GM19372 (cell line): ENCODE measurements around the gene NOD2.

Experiments
- ATAC-seq: cut with Tn5 transposase; IDR thresholded peaks from one replicate; pipeline ENCODE4 v1.9.1; 2021; ENCODE audit warnings: mild to moderate bottlenecking, low read depth, moderate library complexity; ENCODE audit not compliant: unreplicated experiment

The NOD2 gene

DNA sequence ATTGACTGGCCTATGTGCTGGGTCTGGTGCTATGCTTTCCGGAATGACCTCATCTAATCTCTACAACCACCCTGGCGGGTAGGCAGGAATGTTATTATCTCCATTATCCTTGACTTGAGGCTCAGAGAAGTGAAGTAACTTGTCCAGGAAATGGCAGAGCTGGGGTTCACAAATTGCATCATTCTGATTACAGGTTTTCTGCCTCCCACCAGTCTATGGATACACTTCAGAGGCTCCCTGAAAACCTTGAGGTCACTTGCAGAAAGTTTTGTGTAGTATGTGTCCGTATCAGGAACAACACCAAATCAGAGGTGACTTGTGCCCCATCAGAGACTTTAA, 19.1 kb downstream of the NOD2 start:
- no peak for ATAC-seq

GRCh38 chr16:50712956-50713355, 19.6 kb downstream of the NOD2 start:
- no peak for ATAC-seq

GRCh38 chr16:50717091-50717490, 23.7 kb downstream of the NOD2 start:
- no peak for ATAC-seq

DNA sequence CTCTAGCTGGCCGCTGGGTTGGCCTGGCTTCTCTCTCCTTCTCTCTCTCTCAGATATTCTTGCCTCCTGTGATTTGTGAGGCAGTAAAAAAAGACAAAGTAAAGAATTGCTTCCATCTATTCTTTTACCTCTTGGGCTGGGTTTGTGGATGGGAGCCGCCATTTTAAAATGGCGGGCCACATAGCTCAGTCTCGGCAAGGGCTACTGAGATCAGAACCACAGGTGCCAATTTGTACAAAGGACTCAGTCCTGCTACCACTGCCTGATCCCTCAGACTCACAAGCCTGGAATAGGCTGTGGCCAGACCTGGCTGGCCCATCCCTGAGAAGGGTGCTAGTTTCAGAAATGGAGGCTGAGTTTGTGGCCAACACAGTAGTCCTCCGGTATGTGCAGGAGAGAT, 24.1 kb downstream of the NOD2 start:
- ATAC-seq: no peak

DNA sequence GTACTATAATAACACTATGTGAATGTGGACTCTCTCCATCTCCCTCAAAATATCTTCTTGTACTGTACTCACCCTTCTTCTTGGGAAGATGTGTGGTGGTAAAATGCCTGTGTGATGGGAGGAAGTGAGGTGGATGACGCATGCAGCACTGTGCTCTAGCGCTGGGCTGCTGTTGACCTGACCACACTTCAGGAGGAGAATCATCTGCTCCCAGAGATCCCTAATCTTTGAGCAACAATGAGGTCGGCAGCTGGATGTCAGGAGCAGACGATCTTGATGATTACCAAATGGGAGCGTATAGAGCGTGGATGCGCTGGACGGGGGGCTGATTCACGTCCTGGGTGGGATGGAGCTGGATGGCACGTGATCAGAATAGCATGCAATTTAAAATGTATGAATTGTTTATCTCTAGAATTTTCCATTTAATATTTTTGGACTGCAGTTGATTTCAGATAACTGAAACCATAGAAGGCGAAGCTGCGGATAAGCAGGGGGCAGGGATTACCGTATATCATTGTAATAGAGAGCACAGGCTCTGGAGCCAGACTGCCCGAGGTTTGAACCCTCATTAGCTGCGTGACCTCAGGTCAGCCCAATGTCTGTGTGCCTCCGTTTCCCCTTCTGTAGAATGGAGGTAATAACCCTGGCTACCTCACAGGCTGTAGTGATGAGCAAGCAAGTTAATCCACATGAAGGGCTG, 24.8 kb downstream of the NOD2 start:
- no peak for ATAC-seq

- no peak for ATAC-seq
These were observed 25.5 kb downstream of the NOD2 start for GRCh38 chr16:50718761-50719400.

DNA sequence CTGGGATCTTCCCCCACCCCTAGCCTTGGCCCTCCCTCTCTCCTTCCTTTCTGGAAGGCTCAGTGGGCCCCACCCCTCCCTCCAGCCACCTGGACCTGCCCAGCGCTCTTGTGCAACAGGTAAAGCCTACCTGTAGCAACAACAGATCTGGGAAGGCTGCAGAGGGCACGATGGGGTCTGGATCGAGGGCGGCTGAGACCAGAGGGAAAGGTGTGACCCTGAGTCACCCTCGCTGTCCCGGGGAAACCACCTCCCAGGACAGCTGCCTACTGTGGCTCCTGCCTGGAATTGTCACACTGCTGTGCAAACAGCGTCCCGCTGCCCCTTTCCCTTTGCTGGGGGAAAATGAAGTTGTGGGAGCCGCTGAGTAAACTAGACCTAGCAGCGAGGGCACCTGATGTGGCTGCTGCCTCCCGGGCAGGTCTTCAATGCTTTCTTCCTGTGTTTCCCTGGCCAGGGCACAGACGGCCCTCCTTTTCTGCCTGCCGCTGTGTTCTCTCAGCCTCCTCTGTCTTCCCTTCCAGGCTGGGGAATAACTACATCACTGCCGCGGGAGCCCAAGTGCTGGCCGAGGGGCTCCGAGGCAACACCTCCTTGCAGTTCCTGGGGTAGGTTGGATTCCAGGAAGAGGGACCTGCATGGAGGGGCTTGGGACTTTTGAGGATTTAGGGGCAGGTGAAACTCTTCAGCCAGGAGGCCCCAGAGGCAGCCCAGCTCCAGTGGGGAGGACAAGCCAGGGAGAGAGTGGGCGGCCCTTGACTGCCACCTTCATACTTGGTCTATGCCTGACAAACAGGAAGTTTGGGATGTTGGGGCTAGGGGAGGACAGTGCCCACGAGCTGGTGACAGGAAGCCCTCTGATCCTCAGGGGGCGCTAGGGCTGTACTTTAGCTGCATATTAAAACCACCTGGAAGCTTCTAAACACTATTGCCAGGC, 26.3 kb downstream of the NOD2 start:
- ATAC-seq: no peak

- ATAC-seq: no peak
These were observed 28.4 kb downstream of the NOD2 start for GRCh38 chr16:50721549-50722404.

DNA sequence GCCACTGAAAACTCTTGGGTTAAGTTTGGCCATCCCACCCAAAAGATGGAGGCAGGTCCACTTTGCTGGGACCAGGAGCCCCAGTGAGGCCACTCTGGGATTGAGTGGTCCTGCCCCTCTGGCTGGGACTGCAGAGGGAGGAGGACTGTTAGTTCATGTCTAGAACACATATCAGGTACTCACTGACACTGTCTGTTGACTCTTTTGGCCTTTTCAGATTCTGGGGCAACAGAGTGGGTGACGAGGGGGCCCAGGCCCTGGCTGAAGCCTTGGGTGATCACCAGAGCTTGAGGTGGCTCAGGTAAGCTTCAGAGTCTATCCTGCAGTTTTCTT, 29.0 kb downstream of the NOD2 start:
- ATAC-seq: no peak

GRCh38 chr16:50722960-50723359, 29.6 kb downstream of the NOD2 start:
- ATAC-seq: no peak

DNA sequence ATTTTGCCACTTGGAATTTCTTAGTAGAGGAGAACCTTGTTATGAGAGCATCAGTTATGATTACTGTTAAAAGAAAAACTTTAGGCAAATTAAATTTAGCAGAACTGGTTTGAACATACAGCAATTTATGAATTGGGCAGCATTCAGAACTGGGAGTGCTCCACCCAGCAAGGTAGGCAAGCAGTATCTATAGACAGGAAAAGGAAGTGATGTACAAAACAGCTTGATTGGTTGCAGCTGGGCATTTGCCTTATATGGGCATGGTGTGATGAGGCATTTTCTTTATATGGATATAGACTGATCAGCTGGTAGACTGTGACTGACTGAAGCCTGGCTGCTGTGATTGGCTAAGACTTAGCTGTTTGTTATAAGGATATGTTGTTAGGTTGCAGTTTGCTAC, 30.9 kb downstream of the NOD2 start:
- no peak for ATAC-seq

- ATAC-seq: no peak
These were observed 38.0 kb downstream of the NOD2 start for GRCh38 chr16:50731130-50731988.

DNA sequence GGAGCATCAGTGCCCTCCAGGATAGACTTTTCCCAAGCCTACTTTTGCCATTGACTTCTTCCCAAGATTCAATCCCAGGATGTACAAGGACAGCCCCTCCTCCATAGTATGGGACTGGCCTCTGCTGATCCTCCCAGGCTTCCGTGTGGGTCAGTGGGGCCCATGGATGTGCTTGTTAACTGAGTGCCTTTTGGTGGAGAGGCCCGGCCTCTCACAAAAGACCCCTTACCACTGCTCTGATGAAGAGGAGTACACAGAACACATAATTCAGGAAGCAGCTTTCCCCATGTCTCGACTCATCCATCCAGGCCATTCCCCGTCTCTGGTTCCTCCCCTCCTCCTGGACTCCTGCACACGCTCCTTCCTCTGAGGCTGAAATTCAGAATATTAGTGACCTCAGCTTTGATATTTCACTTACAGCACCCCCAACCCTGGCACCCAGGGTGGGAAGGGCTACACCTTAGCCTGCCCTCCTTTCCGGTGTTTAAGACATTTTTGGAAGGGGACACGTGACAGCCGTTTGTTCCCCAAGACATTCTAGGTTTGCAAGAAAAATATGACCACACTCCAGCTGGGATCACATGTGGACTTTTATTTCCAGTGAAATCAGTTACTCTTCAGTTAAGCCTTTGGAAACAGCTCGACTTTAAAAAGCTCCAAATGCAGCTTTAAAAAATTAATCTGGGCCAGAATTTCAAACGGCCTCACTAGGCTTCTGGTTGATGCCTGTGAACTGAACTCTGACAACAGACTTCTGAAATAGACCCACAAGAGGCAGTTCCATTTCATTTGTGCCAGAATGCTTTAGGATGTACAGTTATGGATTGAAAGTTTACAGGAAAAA, 38.8 kb downstream of the NOD2 start:
- no peak for ATAC-seq

DNA sequence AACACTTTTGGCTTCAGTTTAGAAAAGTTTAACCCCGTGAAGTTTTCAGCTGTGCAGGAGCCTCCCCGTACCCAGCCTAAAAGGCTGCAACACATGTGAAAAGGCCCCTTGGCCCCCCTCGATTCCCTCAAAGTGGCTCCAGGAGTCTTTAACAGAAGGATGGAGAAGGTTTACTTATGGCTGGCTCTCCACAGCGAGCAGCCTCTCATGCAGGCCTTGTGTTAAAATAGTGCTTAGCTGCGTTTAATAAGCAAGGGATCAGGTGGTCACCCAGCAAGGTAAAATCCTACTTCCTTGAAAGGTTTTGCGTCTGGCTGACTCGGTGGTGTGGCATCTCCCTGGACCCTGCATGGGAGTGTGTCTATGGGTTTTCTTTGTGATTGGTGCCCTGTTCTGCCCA, 40.1 kb downstream of the NOD2 start:
- no peak for ATAC-seq

GRCh38 chr16:50735629-50736122, 42.3 kb downstream of the NOD2 start:
- ATAC-seq: peak; percentile 65

DNA sequence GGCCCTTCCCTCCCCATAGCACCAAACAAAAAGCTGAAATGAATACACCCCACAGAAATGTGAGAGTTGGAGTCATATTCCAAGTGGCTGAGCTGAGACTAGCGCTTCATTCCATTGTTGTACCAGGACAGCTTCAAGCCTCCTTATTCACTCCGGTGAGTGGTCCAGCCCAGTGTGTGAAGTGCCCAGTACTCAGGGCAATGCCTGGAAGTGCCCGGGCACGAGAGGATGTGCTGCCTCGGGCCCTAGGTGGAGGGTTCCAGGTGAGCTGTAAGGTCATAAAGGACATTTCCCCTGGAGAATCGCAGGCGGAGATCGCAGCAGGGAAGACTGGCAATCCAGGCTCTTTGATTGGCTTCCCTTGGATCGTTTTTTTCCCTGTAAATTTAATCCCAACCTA, 43.0 kb downstream of the NOD2 start:
- no peak for ATAC-seq

GRCh38 chr16:50737420-50737959, 44.1 kb downstream of the NOD2 start:
- no peak for ATAC-seq

- no peak for ATAC-seq
These were observed 45.6 kb downstream of the NOD2 start for GRCh38 chr16:50739031-50739430.
